ENCODE measurements around the gene SLC35F4.

- TF ChIP-seq CTCF (IDR thresholded peaks at IDR 0.05; ENCODE audit: poor library complexity) (no peak), EZH2 (IDR thresholded peaks at IDR 0.05; ENCODE audit: borderline replicate concordance) (no peak)
Observed at GRCh38 chr14:57869617-57870016, 3.7 kb upstream of the SLC35F4 start.
